ENCODE data around the gene OR2S2.

OR2S2 gene

DNA sequence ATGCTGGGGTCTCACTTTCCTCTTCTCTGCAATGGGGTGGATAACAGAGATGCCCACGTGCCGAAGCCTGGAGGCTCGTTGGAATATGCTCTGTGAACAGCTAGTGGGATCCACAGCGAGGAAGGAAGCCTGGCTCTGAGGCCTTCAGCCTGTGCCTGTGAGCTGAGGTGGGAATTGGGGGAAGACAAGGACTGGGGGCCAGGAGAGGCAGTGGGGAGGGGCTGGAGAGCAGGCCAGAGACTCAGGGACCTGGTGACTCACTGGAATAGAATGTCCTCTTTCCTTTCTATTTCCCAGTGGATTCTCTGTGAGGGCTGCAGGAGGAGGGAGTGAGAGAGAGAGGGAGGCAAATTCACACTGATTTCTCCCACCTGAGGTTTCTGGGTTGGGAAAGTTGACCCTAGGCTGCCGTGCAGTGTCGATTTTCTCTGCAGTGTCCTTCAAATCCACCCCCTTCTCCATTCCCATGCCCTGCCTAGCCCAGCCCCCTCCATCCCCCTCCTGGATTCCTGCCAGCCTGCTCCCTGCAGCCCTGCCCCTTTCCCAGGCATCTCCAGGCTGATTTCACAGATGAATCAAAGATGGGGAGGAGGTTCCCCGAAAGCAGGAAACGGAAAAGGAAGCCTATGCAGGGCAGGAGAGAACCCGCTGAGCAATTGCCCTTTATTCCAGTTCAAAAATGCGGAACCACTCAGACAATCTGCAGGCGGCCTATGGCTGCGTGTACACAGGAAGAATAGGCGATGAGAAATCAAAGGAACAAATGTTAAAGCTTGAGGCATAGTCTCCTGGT lies 50.0 kb downstream of the OR2S2 start:
- DNase-seq, result no peak
